ENCODE measurements around the gene BCAT1.

The BCAT1 gene

GRCh38 chr12:24803430-24804245, 145.3 kb downstream of the BCAT1 start:
- DNase-seq, result no peak

GRCh38 chr12:24798335-24798734, 150.6 kb downstream of the BCAT1 start:
- DNase-seq, result no peak

GRCh38 chr12:24797901-24798300, 151.0 kb downstream of the BCAT1 start:
- no peak for DNase-seq

GRCh38 chr12:24796876-24797275, 152.0 kb downstream of the BCAT1 start:
- DNase-seq, result no peak

GRCh38 chr12:24795699-24796347, 153.1 kb downstream of the BCAT1 start:
- DNase-seq, result no peak

GRCh38 chr12:24791622-24792021, 157.3 kb downstream of the BCAT1 start:
- no peak for DNase-seq

- no peak for DNase-seq
Measured at GRCh38 chr12:24788886-24789285, 160.0 kb downstream of the BCAT1 start.

- no peak for DNase-seq
Measured at GRCh38 chr12:24780697-24781368, 168.1 kb downstream of the BCAT1 start.

GRCh38 chr12:24778486-24779304, 170.2 kb downstream of the BCAT1 start:
- peak; percentile 19 for DNase-seq

GRCh38 chr12:24777359-24777758, 171.5 kb downstream of the BCAT1 start:
- no peak for DNase-seq

GRCh38 chr12:24776861-24777260, 172.0 kb downstream of the BCAT1 start:
- no peak for DNase-seq

GRCh38 chr12:24775073-24775472, 173.8 kb downstream of the BCAT1 start:
- DNase-seq, result no peak

GRCh38 chr12:24773996-24774395, 174.9 kb downstream of the BCAT1 start:
- DNase-seq, result no peak

GRCh38 chr12:24772813-24773212, 176.1 kb downstream of the BCAT1 start:
- no peak for DNase-seq

- no peak for DNase-seq
Measured at GRCh38 chr12:24770821-24771220, 178.1 kb downstream of the BCAT1 start.

GRCh38 chr12:24770334-24770733, 178.6 kb downstream of the BCAT1 start:
- no peak for DNase-seq

- no peak for DNase-seq
Measured at GRCh38 chr12:24769682-24770081, 179.2 kb downstream of the BCAT1 start.

- no peak for DNase-seq
Measured at GRCh38 chr12:24768415-24768814, 180.5 kb downstream of the BCAT1 start.

GRCh38 chr12:24767016-24767415, 181.9 kb downstream of the BCAT1 start:
- DNase-seq, result no peak

GRCh38 chr12:24764712-24765111, 184.2 kb downstream of the BCAT1 start:
- no peak for DNase-seq

GRCh38 chr12:24760606-24761378, 188.1 kb downstream of the BCAT1 start:
- DNase-seq, result no peak

- no peak for DNase-seq
Measured at GRCh38 chr12:24760162-24760561, 188.7 kb downstream of the BCAT1 start.
